Measurements from ENCODE around the gene PTGER1.
A peak's percentile ranks its signal among the peaks of the same experiment; 100 is the strongest.

DNA sequence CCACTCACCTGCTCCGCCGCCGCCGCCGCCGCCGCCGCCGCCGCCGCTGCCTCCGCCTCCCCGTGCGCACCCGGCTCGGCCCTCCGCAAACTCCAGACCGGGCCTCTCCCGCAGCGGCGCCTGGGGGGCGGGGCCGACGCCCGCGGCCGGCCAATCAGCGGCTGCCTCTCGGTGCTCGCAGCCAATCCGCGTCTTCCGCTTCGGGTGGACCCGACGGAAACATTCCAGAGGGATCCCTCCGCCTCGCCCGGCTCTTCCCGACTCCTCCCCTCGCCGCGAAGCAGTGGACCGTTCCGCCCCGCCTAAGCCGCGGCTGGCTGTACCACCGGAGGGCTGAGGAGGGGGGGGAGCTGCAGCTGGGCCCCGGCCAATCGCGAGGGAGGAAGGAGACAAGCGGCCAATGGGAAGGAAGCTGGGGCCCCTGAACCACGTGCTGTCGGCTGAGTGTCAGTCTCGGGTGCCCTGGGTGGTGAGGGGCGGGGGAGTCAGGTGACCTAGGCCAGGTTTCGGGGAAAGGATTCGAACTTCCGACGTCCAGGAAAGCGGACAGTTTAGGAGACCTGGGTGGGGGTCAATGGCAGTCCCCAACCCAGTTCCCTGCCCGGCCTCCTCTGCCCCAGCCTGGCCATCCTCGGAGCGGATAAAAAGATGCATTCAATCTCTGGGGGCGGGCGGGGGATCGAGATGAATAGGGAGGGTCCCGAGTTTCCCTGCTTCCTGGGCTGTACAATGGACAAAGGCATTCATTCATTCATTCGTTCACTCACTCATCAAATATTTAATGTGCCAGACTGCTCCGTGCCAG, 21.1 kb upstream of the PTGER1 start, which contains the start of gene GIPC1:
- peak; percentile 91 for TF ChIP-seq HIVEP1 (CRISPR knock-in tag; IDR thresholded peaks at IDR 0.05)
- TF ChIP-seq POLR2A (IDR thresholded peaks at IDR 0.05; ENCODE audit: insufficient read depth in 1 of 2, low read depth in 2 of 2, low read length in 2 of 2): peak in 1 of 2 experiments; percentile 34; a peak in 1 of 4 replicates
- no peak for TF ChIP-seq NFE2L2 (IDR thresholded peaks at IDR 0.05; ENCODE audit: low read length)
- TF ChIP-seq KDM5A (IDR thresholded peaks at IDR 0.05; ENCODE audit: borderline replicate concordance, low read length): no peak
- TF ChIP-seq, protein P1, sequence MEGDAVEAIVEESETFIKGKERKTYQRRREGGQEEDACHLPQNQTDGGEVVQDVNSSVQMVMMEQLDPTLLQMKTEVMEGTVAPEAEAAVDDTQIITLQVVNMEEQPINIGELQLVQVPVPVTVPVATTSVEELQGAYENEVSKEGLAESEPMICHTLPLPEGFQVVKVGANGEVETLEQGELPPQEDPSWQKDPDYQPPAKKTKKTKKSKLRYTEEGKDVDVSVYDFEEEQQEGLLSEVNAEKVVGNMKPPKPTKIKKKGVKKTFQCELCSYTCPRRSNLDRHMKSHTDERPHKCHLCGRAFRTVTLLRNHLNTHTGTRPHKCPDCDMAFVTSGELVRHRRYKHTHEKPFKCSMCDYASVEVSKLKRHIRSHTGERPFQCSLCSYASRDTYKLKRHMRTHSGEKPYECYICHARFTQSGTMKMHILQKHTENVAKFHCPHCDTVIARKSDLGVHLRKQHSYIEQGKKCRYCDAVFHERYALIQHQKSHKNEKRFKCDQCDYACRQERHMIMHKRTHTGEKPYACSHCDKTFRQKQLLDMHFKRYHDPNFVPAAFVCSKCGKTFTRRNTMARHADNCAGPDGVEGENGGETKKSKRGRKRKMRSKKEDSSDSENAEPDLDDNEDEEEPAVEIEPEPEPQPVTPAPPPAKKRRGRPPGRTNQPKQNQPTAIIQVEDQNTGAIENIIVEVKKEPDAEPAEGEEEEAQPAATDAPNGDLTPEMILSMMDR (CRISPR knock-in tag; IDR thresholded peaks at IDR 0.05): no peak
- TF ChIP-seq, protein P2, sequence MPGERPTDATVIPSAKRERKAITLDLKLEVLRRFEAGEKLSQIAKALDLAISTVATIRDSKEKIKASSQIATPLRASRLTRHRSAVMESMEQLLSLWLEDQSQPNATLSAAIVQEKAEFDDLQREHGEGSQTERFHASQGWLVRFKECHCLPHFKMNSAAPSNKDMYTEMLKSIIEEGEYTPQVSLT (CRISPR knock-in tag; IDR thresholded peaks at IDR 0.05; ENCODE audit: borderline replicate concordance, low read depth): peak; percentile 46; the same call in 1 of the 2 replicates
- no peak for TF ChIP-seq ZNF180 (CRISPR knock-in tag; IDR thresholded peaks at IDR 0.05; ENCODE audit: borderline replicate concordance, low read depth)
- no peak for TF ChIP-seq ELF4 (CRISPR knock-in tag; IDR thresholded peaks at IDR 0.05; ENCODE audit: borderline replicate concordance)
- TF ChIP-seq, protein P3, sequence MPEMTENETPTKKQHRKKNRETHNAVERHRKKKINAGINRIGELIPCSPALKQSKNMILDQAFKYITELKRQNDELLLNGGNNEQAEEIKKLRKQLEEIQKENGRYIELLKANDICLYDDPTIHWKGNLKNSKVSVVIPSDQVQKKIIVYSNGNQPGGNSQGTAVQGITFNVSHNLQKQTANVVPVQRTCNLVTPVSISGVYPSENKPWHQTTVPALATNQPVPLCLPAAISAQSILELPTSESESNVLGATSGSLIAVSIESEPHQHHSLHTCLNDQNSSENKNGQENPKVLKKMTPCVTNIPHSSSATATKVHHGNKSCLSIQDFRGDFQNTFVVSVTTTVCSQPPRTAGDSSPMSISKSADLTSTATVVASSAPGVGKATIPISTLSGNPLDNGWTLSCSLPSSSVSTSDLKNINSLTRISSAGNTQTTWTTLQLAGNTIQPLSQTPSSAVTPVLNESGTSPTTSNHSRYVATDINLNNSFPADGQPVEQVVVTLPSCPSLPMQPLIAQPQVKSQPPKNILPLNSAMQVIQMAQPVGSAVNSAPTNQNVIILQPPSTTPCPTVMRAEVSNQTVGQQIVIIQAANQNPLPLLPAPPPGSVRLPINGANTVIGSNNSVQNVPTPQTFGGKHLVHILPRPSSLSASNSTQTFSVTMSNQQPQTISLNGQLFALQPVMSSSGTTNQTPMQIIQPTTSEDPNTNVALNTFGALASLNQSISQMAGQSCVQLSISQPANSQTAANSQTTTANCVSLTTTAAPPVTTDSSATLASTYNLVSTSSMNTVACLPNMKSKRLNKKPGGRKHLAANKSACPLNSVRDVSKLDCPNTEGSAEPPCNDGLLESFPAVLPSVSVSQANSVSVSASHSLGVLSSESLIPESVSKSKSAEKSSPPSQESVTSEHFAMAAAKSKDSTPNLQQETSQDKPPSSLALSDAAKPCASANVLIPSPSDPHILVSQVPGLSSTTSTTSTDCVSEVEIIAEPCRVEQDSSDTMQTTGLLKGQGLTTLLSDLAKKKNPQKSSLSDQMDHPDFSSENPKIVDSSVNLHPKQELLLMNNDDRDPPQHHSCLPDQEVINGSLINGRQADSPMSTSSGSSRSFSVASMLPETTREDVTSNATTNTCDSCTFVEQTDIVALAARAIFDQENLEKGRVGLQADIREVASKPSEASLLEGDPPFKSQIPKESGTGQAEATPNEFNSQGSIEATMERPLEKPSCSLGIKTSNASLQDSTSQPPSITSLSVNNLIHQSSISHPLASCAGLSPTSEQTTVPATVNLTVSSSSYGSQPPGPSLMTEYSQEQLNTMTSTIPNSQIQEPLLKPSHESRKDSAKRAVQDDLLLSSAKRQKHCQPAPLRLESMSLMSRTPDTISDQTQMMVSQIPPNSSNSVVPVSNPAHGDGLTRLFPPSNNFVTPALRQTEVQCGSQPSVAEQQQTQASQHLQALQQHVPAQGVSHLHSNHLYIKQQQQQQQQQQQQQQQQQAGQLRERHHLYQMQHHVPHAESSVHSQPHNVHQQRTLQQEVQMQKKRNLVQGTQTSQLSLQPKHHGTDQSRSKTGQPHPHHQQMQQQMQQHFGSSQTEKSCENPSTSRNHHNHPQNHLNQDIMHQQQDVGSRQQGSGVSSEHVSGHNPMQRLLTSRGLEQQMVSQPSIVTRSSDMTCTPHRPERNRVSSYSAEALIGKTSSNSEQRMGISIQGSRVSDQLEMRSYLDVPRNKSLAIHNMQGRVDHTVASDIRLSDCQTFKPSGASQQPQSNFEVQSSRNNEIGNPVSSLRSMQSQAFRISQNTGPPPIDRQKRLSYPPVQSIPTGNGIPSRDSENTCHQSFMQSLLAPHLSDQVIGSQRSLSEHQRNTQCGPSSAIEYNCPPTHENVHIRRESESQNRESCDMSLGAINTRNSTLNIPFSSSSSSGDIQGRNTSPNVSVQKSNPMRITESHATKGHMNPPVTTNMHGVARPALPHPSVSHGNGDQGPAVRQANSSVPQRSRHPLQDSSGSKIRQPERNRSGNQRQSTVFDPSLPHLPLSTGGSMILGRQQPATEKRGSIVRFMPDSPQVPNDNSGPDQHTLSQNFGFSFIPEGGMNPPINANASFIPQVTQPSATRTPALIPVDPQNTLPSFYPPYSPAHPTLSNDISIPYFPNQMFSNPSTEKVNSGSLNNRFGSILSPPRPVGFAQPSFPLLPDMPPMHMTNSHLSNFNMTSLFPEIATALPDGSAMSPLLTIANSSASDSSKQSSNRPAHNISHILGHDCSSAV (CRISPR knock-in tag; IDR thresholded peaks at IDR 0.05; ENCODE audit: borderline replicate concordance): 0 out of 2 replicates have a peak, but pooled peaks have one; percentile 59
- TF ChIP-seq USF2 (IDR thresholded peaks at IDR 0.05; ENCODE audit: low read depth, low read length): peak; percentile 92
- TF ChIP-seq USF2 (CRISPR knock-in tag; IDR thresholded peaks at IDR 0.05; ENCODE audit: borderline replicate concordance): peak; percentile 92; the same call in 1 of the 2 replicates
